Measurements from ENCODE around the gene C4orf54.

The C4orf54 gene

DNA sequence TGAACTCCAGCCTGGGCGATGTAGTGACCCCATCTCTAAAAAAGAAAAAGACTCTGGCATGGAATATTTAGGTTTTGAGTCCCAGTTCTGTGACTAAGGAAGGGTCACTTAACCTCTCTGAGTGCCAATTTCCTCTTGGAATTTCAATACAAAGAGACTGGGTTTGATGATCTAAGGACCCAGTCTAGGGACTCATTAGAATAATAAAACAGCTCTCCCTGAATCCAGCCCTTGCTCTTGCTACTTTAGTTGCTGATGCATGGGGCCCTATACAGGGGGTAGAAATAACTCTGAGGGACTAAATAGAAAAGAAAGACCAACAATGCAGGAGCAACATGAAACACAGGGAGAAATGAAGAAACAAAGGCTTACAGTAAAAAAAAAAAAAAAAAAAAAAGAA, 12.6 kb downstream of the C4orf54 start:
- no peak for DNase-seq (ENCODE audit: low read depth)
- in situ Hi-C loops (cut with HindIII; ENCODE audit: low sequenced_read_pairs): no loop called here
- H3K4me3 ChIP-seq (ENCODE audit: low read depth, low read length): no peak overlapping the region
- TF ChIP-seq, protein P1, sequence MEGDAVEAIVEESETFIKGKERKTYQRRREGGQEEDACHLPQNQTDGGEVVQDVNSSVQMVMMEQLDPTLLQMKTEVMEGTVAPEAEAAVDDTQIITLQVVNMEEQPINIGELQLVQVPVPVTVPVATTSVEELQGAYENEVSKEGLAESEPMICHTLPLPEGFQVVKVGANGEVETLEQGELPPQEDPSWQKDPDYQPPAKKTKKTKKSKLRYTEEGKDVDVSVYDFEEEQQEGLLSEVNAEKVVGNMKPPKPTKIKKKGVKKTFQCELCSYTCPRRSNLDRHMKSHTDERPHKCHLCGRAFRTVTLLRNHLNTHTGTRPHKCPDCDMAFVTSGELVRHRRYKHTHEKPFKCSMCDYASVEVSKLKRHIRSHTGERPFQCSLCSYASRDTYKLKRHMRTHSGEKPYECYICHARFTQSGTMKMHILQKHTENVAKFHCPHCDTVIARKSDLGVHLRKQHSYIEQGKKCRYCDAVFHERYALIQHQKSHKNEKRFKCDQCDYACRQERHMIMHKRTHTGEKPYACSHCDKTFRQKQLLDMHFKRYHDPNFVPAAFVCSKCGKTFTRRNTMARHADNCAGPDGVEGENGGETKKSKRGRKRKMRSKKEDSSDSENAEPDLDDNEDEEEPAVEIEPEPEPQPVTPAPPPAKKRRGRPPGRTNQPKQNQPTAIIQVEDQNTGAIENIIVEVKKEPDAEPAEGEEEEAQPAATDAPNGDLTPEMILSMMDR (IDR thresholded peaks at IDR 0.05; ENCODE audit: low read depth, low read length, missing control alignments): no peak

GRCh38 chr4:99644453-99644852, 13.2 kb downstream of the C4orf54 start:
- TF ChIP-seq, protein P1 (IDR thresholded peaks at IDR 0.05; ENCODE audit: low read depth, low read length, missing control alignments): no peak
- H3K4me3 ChIP-seq (ENCODE audit: low read depth, low read length): no peak overlapping the region
- no peak for DNase-seq (ENCODE audit: low read depth)
- in situ Hi-C loops (cut with HindIII; ENCODE audit: low sequenced_read_pairs): no loop called here

- H3K4me3 ChIP-seq (ENCODE audit: low read depth, low read length): no peak overlapping the region
- DNase-seq (ENCODE audit: low read depth): no peak
- TF ChIP-seq, protein P1 (IDR thresholded peaks at IDR 0.05; ENCODE audit: low read depth, low read length, missing control alignments): no peak
- in situ Hi-C loops (cut with HindIII; ENCODE audit: low sequenced_read_pairs): no loop called here
These were observed 14.7 kb downstream of the C4orf54 start for GRCh38 chr4:99642725-99643489.

GRCh38 chr4:99640676-99641075, 17.0 kb downstream of the C4orf54 start:
- TF ChIP-seq, protein P1 (IDR thresholded peaks at IDR 0.05; ENCODE audit: low read depth, low read length, missing control alignments): no peak
- DNase-seq (ENCODE audit: low read depth): no peak
- in situ Hi-C loops (cut with HindIII; ENCODE audit: low sequenced_read_pairs): no loop called here
- H3K4me3 ChIP-seq (ENCODE audit: low read depth, low read length): no peak overlapping the region

- no peak for DNase-seq (ENCODE audit: low read depth)
- in situ Hi-C loops (cut with HindIII; ENCODE audit: low sequenced_read_pairs): no loop called here
- TF ChIP-seq, protein P1 (IDR thresholded peaks at IDR 0.05; ENCODE audit: low read depth, low read length, missing control alignments): no peak
- H3K4me3 ChIP-seq (ENCODE audit: low read depth, low read length): no peak overlapping the region
These were observed 20.5 kb downstream of the C4orf54 start for GRCh38 chr4:99637174-99637573.

GRCh38 chr4:99636422-99636821, 21.2 kb downstream of the C4orf54 start:
- TF ChIP-seq, protein P1 (IDR thresholded peaks at IDR 0.05; ENCODE audit: low read depth, low read length, missing control alignments): no peak
- DNase-seq (ENCODE audit: low read depth): no peak
- in situ Hi-C loops (cut with HindIII; ENCODE audit: low sequenced_read_pairs): no loop called here
- no peak overlapping the region for H3K4me3 ChIP-seq (ENCODE audit: low read depth, low read length)

Data from astrocyte of the cerebellum (primary cell).